ENCODE data around the gene GABRP.
"Not testable (repeated sequence)": the region's sequence is repeated elsewhere in the genome, so short reads cannot be mapped to it uniquely, and the experiment has no call there.

The GABRP gene

GRCh38 chr5:170754508-170754907 lies 29.0 kb upstream of the GABRP start:
- not testable (repeated sequence) for FAIRE-seq

GRCh38 chr5:170755679-170756456 lies 27.7 kb upstream of the GABRP start:
- no peak for DNase-seq (ENCODE audit: extremely low spot score, insufficient read length, low read depth)
- no peak for FAIRE-seq

More at GRCh38 chr5:170754508-170754907, 29.0 kb upstream of the GABRP start:
- DNase-seq (ENCODE audit: extremely low spot score, insufficient read length, low read depth) = not testable (repeated sequence)

DNA sequence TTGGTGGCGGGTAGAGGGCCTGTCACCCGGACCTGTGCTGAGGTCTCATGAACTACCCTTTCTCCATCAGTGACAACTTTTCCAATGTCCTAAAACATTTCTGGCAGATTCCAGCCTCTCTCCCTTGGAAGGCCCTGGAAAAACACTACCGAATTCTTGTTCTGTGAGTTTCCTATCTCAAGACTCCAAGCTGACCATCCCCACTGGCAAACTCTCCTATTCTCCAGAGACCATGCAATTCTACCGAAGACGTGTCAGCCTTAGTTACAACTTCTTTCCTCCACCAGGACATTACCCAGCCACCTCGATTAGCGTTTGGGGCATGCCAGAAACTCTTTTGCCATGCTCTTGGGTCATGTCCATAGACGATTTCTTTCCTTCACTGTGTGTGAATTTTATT lies 26.8 kb upstream of the GABRP start:
- no peak for DNase-seq (ENCODE audit: extremely low spot score, insufficient read length, low read depth)
- FAIRE-seq = no peak

DNA sequence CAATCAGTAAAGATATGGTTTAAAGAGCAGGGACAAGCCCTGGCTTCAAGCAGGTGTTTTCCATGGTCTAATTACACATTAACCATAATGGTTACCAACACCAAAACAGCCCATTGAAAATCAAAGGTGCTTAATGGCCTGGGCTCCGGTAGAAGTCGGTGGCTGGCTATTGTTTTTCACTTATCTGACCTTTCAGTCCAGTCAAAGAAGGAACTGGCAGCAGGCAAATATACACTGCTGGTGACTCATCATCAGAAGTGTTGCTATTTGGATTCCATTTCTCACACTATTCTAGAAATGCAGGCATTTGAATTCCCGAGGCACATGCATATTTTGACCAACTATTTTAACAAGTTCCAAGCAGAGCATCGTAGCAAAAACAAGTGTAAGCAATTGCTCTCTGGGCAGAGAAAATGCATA lies 26.3 kb upstream of the GABRP start:
- FAIRE-seq = peak; percentile 92
- DNase-seq (ENCODE audit: extremely low spot score, insufficient read length, low read depth) = peak; percentile 30

- no peak for FAIRE-seq
- DNase-seq (ENCODE audit: extremely low spot score, insufficient read length, low read depth) = no peak
Observed at GRCh38 chr5:170757669-170758068, 25.9 kb upstream of the GABRP start.

DNA sequence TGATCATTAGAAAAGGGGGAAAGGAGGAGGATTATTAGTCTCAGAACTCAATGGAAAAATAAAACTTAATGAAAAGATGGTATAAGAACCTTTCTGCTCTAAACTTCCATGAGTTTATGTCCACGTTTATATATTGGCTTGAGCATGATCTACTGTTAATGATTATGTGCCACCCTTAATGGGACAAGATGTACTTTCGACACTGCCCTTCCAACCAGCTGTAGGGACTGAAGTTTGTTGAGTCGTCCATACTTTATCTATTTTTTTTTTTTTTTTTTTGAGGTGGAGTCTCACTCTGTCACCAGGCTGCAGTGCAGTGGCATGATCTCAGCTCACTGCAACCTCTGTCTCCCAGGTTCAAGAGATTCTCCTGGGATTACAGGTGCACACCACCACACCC lies 25.0 kb upstream of the GABRP start:
- peak; percentile 5 for FAIRE-seq
- DNase-seq (ENCODE audit: extremely low spot score, insufficient read length, low read depth) = no peak

- FAIRE-seq (no peak), DNase-seq (ENCODE audit: extremely low spot score, insufficient read length, low read depth) (no peak)
Observed at GRCh38 chr5:170760113-170760512, 23.4 kb upstream of the GABRP start.

DNA sequence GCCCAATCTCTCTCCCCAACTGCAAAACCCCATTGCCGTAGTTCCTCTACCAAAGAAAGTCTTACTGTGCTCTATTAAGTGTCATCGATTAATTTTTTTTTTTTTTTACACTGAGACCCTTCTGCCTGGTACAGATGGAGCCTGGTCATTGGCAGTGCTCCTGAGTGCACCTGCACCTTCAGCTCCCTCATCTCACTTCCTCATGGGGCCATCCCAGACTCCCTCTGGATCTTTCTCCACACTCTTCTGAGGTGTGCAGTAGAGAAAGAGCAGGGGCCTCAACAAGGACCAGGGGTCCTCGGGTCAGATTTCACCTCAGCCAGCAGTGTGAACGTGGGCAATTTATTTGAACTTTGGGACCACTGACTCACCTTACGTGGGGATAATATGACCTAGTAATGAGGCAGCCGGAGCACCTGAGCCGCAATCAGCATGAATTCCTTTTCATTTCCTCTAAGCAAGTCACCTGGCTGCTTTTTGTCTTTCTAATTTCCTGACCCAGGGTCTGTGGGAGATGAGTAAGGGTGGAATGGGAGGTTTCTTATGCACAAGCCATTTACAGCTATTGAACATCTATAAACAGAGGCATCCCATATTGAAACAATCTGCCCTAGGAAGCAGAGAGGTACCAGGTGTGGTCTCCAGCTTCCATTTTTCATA lies 22.3 kb upstream of the GABRP start:
- FAIRE-seq = no peak

DNA sequence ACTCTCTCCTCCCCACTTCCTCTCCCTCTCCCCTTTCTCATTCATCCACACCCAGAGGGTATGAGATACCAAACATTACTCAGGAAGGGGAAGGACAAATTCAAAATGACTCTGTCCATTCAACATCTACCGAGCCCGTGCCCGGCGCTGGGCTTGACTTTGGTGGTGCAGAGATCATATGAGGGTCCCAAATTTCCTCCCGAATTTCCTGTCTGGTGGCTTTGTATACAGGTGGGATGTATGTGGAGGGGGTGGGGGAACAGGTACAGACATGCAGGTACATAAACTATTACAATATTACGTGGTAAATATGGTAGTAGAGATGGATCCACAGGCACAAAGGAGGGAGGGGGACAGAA lies 21.8 kb upstream of the GABRP start:
- FAIRE-seq = no peak
- DNase-seq (ENCODE audit: extremely low spot score, insufficient read length, low read depth) = no peak

More for the DNA sequence above, 22.3 kb upstream of the GABRP start:
- DNase-seq (ENCODE audit: extremely low spot score, insufficient read length, low read depth) = no peak

GRCh38 chr5:170762298-170762697 lies 21.2 kb upstream of the GABRP start:
- DNase-seq (ENCODE audit: extremely low spot score, insufficient read length, low read depth); FAIRE-seq: not testable (repeated sequence)

GRCh38 chr5:170765868-170766267 lies 17.7 kb upstream of the GABRP start:
- not testable (repeated sequence) for DNase-seq (ENCODE audit: extremely low spot score, insufficient read length, low read depth); FAIRE-seq

- FAIRE-seq (no peak), DNase-seq (ENCODE audit: extremely low spot score, insufficient read length, low read depth) (no peak)
Observed at GRCh38 chr5:170769246-170769645, 14.3 kb upstream of the GABRP start.

GRCh38 chr5:170769898-170770416 lies 13.6 kb upstream of the GABRP start:
- DNase-seq (ENCODE audit: extremely low spot score, insufficient read length, low read depth) (no peak), FAIRE-seq (no peak)

- FAIRE-seq (no peak), DNase-seq (ENCODE audit: extremely low spot score, insufficient read length, low read depth) (no peak)
Observed at GRCh38 chr5:170771496-170771895, 12.0 kb upstream of the GABRP start.

DNA sequence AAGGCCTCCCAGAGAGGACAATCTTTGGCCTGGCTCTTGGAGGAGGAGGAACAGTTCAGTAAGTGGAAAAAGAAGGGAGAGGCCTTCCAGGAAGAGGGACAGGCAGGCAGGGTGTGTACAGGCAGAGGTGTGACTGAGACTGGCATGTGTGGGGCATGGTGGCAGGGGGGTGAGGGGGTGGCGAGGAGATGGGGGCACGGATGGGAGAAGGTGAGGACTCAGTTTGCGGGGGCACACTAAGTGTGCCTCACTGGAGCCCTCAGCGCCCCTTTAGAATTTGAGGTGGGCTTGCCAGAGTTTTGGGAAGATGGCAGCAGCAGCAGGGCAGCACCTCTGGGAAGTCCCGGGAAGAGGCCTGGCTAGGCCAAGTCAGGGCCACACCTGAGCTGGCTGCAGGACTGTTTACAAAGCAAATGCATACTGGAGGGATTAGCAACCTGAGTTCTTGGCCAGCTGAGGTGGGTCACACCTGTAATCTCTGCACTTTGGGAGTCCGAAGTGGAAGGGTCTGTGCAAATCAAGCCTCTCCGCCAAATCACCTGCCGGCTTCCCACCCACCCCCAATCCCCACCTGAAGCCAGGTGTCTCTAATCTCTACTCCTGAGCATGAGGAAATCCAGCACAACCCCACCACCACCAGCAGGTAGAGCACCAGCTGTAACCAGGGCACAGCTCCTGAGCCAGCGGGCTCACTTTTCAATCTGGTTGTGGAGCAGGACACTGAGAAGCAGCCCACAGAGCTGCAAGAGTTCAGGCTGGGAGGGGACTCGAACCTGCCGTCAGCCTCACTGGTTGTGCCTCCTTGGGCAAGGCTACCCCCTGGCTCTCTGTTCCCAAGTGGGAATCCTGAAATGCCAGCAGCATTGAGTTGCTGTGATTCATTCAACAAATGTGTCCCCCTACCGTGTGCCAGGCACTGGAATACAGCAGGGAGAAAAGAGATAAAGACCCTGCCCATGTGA lies 10.2 kb upstream of the GABRP start:
- FAIRE-seq (no peak), DNase-seq (ENCODE audit: extremely low spot score, insufficient read length, low read depth) (no peak)

DNA sequence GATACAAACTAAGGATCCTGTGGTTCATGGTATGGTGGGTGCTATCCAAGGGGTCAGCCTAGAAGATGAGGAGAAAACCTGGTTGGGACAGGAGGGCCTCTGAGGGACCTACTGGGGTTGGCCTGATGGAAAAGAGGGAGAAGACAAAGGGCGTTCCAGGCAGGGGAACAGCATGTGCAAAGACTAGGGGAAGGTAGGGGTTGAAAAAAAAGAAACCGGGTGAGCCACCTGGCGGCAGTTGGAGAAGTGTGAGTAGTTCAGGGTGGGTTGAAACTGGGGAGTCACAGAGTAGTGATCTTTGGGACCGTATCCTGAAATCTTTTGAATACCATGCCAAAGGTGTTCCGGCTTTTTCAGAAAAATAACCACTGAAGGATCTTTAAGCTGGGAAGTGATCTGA lies 8.7 kb upstream of the GABRP start:
- DNase-seq (ENCODE audit: extremely low spot score, insufficient read length, low read depth) (no peak), FAIRE-seq (no peak)

DNA sequence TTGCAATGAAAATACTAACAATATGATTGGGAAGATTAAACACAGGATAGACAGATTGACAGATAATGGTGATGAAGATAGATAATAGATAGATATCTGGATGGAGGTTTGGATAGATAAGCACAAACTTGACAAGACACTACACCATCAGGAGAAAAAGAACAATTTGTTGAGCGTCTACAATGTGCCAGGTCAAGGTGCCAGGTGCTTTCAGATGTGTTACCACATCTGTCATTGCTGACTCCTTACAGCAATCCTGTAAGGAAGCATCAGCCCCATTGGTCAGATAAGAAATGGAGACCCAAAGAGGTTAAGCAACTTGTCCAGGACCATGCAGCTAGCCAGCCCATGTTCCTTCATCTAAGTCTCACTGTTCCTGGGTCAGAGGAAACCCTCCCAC lies 1.6 kb upstream of the GABRP start:
- FAIRE-seq (no peak), DNase-seq (ENCODE audit: extremely low spot score, insufficient read length, low read depth) (no peak)

DNA sequence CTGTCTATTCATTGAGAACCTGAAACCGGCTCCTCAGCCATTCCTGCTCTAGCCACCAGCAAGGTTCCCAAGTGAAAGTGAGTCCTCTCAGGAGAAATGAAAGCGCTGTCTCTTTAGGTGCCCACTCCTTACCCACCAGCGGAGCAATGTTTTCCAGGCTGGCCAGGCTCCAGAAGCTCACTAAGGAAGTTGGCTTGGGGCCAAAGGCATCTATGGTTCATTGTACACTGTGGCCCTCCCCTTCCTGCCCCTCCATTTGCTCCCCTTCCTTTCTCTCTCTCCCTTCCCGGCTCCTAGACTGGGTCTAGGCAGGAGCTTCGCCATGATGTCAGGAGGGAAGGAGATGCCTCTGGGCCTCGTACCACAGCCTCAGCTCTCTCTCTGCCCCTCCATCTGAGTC lies 1.1 kb upstream of the GABRP start:
- DNase-seq (ENCODE audit: extremely low spot score, insufficient read length, low read depth) (no peak), FAIRE-seq (no peak)

DNA sequence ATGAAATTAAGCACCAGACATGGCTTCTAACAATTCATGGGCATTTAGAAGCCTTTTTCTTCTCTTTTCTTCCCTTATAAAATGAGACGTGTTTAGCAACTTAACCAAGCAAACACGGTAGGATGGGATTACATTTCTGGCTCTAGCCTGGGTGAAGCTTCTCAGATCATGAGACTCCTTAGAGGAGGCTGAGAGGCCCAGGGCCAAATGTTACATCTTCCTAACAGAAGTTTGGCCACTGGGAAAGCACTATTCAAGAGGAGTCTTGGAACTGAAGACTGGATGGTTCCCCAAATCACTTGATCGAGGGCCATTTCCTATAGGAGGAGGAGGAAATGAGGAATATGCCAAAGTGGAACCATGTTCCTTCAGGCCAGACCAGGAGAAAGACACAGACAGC lies 1.9 kb downstream of the GABRP start:
- no peak for FAIRE-seq
- DNase-seq (ENCODE audit: extremely low spot score, insufficient read length, low read depth) = no peak

DNA sequence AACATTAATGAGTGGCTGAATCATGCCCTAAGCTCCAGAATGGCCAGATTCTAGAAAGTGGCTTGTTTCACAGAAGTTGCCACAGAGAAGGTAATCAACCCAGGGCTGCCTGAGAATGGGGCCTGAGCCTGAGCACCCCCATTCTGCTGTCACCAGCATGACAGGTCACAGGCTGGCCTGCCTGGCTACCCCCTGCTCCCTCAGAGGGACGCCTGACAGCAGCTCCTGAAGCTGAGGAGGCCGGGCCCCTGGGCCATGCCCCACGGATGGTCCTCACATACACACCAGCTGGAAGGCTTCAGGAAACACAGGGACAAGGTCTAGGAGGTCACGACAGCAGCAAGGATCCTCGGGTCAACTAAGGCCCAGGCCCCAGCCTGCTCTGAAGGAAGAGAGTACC lies 3.7 kb downstream of the GABRP start:
- DNase-seq (ENCODE audit: extremely low spot score, insufficient read length, low read depth) (no peak), FAIRE-seq (no peak)

Measured in GM18507 (cell line).